PFSK-1 (cell line): Measurements from ENCODE around the gene E4F1.

Experiments used
- FOXP2 ChIP-seq: optimal IDR thresholded peaks from 2 replicates; pipeline ENCODE3; 2011; ENCODE audit warnings: borderline replicate concordance, control low read depth, inconsistent platforms; ENCODE audit not compliant: insufficient read depth; ENCODE audit errors: extremely low read length, extremely low read depth
- POLR2AphosphoS5 ChIP-seq: IDR thresholded peaks from 2 replicates; pipeline ENCODE4 v1.6.1; 2012; ENCODE audit warnings: low read depth, mild to moderate bottlenecking, control low read depth, low read length, moderate library complexity
- SIN3A ChIP-seq: IDR thresholded peaks from 2 replicates; pipeline ENCODE4 v1.6.1; 2012; ENCODE audit warnings: mild to moderate bottlenecking, low read length, moderate library complexity, borderline replicate concordance; ENCODE audit not compliant: insufficient read depth
- TAF1 ChIP-seq: IDR thresholded peaks from 2 replicates; pipeline ENCODE4 v1.6.1; 2012; ENCODE audit warnings: low read length, control low read depth, borderline replicate concordance; ENCODE audit not compliant: insufficient read depth
- TF ChIP-seq, protein P1 (sequence below), 2 experiments: IDR thresholded peaks; 2 replicates each; pipeline versions ENCODE4 v1.6.1 to v1.8.0; 2011 to 2012; ENCODE audit warnings: low read depth in 2 of 2, low read length in 2 of 2, control low read depth in 1 of 2, inconsistent platforms in 1 of 2, mild to moderate bottlenecking in 1 of 2, moderate library complexity in 1 of 2; ENCODE audit not compliant: insufficient read depth in 1 of 2

The E4F1 gene

DNA sequence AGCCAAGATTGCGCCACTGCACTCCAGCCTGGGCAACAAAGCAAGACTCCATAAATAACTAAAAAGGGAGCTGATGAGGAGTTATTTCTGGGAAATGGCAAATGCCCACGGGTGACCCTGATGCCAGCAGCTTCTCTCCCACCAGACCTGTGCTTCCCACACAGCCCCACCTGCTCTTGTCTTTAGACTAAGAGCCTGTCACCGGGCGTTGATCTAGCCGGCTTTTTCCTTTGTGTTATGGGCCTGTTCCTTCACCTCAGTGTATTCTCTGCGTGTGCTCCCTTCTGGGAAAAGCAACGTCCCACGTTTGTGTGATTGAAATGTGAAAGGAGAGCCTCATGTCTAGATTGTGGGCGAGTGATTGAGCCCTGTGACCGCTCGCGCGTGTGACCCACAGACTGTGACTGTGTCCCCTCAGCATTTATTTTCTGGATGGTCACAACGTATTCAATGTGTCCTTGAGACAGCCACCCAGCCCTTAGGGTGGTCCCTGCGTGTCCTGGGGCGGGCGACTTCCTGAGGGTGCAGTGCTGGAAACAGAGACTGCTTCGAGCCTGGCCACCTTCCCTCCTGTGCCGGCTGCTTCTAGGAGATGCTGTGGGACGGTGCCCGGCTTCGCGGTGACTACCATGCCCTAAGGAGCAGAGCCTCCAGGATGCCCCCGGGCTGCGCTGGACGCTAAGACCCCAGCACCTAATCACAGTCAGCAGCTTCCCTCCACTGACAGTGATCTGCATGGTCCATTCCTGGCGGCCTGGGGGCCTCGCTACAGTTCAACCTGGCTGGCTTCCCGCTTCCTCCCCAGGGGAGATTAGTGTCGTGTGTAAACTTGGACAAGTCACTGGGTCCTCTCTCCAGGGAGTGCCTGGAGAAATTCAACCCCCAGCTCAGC lies 52.3 kb downstream of the E4F1 start:
- TF ChIP-seq SIN3A: no peak
- TF ChIP-seq, protein P1, sequence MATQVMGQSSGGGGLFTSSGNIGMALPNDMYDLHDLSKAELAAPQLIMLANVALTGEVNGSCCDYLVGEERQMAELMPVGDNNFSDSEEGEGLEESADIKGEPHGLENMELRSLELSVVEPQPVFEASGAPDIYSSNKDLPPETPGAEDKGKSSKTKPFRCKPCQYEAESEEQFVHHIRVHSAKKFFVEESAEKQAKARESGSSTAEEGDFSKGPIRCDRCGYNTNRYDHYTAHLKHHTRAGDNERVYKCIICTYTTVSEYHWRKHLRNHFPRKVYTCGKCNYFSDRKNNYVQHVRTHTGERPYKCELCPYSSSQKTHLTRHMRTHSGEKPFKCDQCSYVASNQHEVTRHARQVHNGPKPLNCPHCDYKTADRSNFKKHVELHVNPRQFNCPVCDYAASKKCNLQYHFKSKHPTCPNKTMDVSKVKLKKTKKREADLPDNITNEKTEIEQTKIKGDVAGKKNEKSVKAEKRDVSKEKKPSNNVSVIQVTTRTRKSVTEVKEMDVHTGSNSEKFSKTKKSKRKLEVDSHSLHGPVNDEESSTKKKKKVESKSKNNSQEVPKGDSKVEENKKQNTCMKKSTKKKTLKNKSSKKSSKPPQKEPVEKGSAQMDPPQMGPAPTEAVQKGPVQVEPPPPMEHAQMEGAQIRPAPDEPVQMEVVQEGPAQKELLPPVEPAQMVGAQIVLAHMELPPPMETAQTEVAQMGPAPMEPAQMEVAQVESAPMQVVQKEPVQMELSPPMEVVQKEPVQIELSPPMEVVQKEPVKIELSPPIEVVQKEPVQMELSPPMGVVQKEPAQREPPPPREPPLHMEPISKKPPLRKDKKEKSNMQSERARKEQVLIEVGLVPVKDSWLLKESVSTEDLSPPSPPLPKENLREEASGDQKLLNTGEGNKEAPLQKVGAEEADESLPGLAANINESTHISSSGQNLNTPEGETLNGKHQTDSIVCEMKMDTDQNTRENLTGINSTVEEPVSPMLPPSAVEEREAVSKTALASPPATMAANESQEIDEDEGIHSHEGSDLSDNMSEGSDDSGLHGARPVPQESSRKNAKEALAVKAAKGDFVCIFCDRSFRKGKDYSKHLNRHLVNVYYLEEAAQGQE (IDR thresholded peaks at IDR 0.05; ENCODE audit: insufficient read depth in 1 of 2, low read depth in 2 of 2, low read length in 2 of 2): no peak
- no peak for TF ChIP-seq FOXP2
- no peak for TF ChIP-seq TAF1
- no peak for TF ChIP-seq POLR2AphosphoS5

DNA sequence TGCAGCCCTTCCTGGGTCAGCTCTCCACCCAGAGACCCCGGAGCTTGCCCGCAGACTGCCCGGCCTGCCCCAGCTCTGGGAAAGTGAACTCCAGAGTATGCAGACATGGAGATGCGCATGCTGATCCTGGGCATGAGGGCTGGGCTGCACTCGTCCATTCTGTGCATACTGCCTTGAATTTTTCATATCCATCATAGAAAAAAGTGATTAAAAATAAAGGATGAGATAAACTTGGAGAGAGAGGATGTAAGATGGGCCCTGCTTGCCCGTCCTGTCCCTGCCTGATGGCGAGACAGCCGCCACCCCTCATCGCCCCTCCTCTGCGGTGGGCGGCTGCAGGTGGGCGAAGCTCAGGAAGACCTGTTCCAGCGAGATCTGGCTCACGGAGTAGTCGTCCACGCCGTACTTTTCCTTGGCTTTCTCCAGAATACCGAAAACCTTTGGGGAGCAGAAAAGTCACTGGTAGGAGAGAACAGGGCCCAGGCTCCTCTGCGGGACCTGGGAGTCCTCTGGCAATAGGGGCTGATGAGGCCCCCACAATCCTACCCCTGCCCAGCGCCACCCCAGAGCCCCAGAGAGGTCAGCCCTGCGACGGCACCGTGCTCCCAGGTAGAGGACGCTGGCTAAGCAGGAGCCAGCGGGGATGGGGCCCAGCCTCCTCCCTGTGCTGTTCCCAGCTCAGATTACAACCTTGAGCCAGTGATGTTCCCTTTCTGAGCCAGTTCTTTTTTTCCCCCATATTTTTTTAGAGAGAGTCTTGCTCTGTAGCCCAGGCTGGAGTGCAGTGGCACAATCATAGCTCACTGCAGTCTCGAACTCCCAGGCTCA lies 53.2 kb downstream of the E4F1 start:
- TF ChIP-seq, protein P1 (IDR thresholded peaks at IDR 0.05; ENCODE audit: insufficient read depth in 1 of 2, low read depth in 2 of 2, low read length in 2 of 2): no peak
- TF ChIP-seq FOXP2: no peak
- TF ChIP-seq TAF1: no peak

DNA sequence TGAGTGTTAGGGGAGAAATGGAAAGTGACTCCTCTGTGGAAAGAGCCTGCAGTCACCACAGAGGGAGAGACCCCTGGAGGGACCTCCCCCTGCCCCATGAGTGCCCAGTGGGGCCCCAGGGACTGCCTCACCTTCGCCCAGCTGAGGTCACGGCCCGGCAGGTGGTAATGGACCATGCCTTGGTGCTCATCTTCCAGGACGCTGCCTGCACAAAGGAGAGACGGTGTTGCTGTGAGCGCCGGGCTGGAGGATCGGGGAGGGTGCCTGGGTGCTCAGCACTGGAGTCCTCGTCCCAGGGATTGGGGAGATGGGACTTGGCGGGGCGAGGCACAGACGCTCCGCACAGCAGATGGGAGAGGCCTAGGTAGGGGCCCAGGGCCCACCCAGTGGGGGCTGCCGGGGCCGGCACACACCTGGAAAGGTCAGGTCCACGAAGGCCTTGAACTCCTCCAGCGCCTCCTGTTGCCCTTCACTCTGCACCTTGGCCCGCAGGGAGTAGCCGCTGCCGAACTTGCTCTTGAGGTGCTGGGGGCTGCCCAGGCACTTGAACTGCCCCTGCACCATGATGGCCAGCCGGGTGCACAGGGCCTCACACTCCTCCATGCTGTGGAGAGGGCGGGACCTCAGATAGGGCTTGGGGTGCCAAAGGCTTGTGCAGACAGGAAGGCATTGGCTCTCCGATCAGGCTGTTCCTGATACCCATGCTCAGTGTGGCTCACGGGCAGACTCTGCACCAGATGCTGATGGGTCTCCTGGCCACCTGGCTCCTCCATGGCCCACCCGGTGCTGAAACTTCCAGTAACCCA lies 54.3 kb downstream of the E4F1 start:
- no peak for TF ChIP-seq POLR2AphosphoS5
- no peak for TF ChIP-seq TAF1
- TF ChIP-seq SIN3A: no peak
- no peak for TF ChIP-seq FOXP2
- TF ChIP-seq, protein P1 (IDR thresholded peaks at IDR 0.05; ENCODE audit: insufficient read depth in 1 of 2, low read depth in 2 of 2, low read length in 2 of 2): no peak

DNA sequence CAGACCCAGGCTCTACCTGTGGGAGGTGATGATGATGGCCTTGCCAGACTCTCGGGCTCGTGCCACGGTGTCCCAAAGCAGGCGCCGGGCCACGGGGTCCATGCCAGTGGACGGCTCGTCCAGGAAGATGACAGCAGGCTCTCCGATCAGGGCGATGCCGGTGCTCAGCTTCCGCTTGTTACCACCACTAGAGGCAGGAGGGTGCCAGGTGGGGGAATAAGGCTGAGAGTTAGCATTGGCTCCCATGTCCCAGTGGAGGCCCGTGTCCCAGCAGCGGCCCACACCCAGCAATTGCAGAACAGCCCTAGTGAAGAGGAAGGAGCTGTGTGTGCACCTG lies 54.8 kb downstream of the E4F1 start:
- TF ChIP-seq TAF1 (no peak), FOXP2 (no peak), SIN3A (no peak), POLR2AphosphoS5 (no peak)
- TF ChIP-seq, protein P1 (IDR thresholded peaks at IDR 0.05; ENCODE audit: insufficient read depth in 1 of 2, low read depth in 2 of 2, low read length in 2 of 2): no peak
